ENCODE measurements around the gene CLRN2.
"Not testable (repeated sequence)": the region's sequence is repeated elsewhere in the genome, so short reads cannot be mapped to it uniquely, and the experiment has no call there.

The CLRN2 gene

DNA sequence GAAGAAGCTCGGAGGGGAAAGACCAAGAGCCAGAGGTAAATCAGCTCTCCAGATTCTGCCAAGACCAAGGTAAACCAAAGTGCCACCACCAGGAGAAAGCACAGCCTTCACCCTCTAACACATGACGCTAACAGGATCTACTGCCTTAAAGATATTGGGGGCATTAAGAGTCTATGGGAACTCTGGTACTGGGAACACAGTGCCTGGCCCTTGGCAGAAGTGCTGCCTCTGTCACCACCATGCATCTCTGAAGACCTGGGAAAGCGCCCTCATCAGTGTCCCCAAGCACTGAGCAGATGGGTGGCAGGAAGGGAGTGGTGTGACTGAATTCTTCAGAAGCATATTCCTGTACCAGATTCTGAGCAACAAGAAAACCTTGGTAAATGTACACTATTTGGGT, 4.4 kb upstream of the CLRN2 start:
- DNase-seq = no peak

- no peak for DNase-seq
Observed at GRCh38 chr4:17511051-17511450, 3.9 kb upstream of the CLRN2 start.

DNA sequence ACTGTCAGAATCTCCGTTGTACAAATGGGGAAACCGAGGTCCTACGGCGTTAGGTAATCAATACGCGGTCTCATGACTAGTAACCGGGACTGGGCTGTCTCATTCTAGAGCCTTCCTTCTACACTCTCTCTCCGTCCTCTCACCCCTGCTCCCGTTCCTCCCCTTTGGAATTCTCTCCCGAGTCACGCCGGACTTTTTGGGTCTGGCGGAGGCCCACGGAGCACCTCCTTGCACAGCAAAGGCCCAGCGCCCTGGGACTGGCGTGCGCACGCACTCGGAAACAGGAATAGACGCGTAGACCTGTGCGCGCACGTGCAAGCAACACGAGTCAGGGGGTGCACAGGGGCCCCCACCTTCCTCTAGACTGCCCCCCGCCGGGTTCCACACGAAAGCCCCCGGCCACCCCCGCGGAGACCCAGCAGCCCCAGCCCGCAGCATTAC, 3.4 kb upstream of the CLRN2 start:
- no peak for DNase-seq

DNA sequence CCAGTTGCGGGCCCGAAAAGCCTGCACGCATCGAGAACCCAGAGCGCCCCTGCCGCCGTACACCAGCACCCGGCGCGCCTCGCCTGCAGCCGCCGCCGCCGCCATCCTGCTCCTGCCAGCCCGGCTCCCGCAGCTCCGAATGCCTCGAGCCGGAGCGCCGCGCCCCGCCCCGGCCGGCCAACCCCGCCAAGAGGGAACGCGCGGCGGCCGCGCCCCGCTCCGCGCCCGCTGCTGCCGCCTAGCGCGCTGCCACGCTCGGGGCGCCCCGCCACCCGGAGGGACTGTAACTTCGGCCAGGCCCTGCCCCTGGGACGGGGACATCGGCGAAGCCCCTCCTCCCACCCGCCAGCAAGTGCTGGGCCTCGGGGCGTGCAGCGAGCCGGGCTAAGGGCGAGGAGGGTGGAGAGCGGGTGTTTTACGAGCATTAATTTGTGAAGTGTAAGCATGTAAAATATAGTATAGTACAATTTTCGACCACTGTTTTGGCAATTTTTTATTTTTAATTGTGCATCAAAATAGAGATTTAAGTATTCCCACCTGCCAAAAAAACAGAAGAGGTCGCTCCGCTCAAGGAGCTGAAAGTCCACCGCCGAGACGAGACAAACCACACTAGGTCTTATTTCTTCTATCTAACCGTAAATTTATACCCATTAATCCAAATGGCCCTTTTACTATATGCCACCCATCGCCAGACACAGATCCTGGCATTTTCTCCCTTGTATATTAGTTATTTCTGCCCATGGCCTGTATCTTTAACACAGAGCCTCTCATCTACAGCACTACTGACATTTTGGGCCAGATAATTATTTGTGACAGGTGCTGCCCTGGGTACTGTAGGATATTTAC, 2.8 kb upstream of the CLRN2 start, which contains the start of gene QDPR:
Gene QDPR, minus strand, starts transcription at position 141 of the 846 bp plus-strand sequence. Its CDS starts 36 bp downstream, at position 105.
- DNase-seq = peak; percentile 35

DNA sequence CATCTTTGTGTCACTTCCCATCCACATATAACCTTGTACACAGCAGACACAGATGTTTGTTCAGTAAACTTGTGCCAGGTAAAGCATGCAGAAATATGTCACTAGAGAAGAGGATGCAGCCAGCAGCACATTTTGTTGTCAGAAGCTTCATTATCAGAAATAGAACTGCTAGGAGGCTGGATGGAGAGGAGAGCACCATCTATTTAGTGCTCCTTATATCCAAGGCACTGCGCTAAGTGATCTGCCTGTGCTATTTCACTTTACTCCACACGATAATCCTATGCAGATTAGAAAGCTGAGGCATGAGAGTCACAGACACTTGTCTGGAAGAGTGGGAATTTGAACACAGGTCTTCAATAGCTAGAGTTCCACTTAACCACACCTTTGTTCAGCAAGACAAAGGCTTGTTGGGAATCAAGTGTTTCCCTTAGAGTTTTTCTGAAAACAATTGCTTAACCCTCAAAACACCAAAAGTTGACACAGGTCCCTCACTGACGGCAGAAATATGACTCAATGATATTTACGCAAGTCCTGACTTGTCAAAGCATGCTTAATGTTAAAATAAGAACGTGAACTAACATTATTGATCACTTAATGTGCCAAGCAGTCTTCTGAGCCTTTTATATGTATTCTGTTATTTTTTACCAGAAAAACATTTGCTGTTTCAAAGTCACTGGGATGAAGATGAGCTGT, 1.8 kb upstream of the CLRN2 start:
- DNase-seq = no peak

DNA sequence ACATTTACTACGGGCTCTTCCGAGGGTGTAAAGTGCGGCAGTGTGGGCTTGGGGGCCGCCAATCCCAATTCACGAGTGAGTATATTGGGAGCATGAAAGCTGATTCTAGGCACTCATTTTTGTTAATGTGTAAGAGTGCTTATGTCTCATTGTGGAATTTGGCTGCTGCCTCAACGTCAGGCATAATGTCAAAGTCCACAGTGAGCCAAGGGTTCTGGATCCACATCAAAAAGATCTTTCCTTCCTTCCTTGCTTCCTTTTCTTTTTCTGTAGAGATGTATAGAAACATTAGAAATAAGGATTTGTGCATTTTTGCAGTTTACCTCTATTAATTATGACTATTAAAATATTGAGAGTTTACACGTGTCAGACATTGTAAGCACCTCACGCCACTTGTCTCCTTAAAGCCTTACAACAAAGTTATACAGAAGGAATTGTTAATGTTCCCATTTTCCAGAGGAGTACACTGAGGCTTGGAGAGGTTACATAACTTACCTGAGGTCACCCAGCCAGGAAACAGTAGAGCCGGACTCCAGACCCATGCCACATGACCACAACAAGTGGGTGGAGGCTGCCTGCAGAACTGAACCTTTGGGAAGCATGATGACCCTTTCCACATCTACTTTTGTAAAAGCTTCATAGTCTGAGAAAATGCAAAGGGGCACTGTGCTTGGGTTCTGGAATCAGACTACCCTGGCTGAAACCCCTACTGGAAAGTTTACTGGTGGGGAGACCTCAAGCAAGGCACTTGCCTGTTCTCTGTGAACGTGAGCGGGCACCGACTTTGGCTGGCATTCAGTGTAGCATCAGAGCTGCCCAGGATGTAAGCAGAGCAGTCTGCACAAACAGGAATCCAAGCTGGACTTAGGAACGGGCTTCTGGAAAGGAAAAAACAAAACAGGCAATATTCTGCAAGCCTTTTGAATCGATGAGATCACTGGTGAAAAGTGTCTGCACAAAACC, 761 bp downstream of the CLRN2 start:
- no peak for DNase-seq

DNA sequence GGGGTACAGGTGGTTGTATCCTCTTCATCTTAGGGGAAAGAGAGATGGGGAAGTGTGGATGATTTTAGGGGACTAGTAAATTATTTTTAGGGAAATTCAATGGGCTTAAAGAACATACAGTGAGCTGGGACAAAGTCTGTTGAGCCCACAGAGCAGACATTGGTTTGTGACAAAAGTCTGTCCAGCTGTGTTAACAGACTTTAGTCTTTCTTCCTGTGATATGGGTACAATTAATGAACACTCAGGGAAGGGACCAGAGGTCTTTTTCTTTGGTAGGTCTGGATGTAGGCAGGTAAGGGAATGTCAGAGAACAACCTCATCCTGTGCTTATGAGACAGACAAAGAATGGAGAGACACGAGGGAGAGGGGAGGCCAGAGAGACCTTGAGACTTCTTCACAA, 2.0 kb downstream of the CLRN2 start:
- DNase-seq = no peak

- DNase-seq = no peak
Observed at GRCh38 chr4:17517664-17518063, 2.7 kb downstream of the CLRN2 start.

DNA sequence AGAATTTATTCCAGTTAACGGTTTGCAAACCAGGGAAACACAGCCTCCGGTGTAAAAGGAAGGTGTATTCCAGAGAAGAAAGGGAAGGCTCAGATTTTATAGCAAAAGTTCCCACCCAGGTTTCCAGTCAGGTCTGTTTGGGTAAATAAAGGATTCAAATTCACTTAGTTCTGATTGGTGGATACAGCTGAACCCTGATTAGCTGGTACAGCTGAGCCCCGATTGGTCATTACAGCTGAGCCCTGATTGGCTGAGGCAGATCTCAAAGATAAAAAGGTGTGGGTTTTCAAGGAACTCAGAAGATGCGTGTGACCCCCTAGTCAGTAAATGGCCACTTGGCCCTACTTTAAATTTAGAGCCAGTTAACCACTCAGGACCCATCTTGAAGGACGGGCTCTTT, 6.6 kb downstream of the CLRN2 start:
- no peak for DNase-seq

GRCh38 chr4:17523662-17524061, 8.7 kb downstream of the CLRN2 start:
- DNase-seq = no peak

- DNase-seq = no peak
Observed at GRCh38 chr4:17526695-17527477, 11.9 kb downstream of the CLRN2 start.

- no peak for DNase-seq
Observed at GRCh38 chr4:17528551-17529165, 13.7 kb downstream of the CLRN2 start.

DNA sequence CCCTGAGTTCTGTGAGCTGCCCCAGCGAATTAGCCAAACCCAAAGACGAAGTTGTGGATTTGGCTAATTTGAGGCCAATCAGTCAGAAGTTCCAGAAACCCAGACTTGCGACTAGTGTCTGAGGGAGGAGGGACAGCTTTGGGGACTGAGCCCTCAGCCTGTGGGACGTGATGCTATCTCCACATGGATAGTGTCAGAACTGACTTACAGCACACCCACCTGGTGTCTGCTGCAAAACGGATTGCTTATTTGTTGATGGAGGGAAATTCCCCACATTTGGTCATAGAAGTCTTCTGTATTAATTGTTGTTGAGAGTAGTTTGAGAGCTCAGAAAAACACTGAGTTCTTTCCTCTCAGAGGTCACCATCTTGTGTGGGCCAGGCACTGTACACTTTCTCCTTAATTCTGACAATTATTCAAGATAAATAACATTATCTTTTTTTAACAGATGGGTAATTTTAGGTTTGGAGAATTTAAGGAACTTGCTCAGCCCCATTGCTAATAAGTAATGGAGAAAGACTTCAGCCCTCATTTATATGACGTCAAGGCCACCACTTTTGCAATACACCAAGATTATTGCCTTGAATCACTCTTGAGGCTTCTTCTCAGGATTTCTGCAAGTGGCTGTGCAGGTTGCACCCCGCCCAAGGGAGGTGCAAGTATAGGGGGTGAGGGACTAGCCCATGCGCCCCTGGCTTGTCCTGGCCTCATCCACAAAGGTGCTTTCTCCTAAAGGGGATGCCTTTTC, 16.7 kb downstream of the CLRN2 start:
- DNase-seq = no peak

DNA sequence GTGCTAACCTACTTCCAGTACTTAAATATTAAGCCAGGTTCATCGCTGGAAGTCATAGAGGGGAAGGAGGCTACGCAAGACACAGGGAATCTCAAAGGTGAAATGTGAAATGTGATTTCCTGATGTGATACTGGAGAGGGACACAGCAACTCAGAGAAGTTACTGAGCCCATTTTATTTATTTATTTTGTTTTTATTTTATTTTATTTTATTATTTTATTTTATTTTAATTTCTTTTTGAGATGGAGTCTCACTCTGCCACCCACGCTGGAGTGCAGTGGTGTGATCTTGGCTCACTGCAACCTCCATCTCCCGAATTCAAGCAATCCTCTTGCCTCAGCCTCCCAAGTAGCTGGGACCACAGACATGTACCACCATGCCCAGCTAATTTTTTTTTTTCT, 19.7 kb downstream of the CLRN2 start:
- DNase-seq = no peak

DNA sequence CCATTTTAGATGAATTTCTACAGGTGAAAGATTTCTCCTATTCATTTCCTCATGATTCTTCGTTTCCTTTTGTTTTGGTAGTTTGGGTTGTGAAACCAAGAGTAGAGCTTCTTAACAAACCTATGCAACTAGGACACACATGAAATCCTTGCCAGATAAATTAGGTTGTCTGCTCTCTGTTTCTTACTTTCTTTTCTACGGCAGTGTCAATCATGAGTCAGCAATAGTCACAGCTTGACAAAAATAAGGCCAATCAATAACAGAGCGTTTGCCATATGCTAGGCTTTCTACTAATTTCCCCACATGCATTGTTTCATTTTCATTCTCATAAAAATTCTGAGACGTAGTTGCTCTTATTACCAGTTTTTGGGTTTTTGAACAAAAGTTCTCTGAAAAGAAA, 20.3 kb downstream of the CLRN2 start:
- DNase-seq = no peak

- DNase-seq = no peak
Observed at GRCh38 chr4:17535906-17536305, 20.9 kb downstream of the CLRN2 start.

GRCh38 chr4:17537060-17537459, 22.1 kb downstream of the CLRN2 start:
- DNase-seq = not testable (repeated sequence)

DNA sequence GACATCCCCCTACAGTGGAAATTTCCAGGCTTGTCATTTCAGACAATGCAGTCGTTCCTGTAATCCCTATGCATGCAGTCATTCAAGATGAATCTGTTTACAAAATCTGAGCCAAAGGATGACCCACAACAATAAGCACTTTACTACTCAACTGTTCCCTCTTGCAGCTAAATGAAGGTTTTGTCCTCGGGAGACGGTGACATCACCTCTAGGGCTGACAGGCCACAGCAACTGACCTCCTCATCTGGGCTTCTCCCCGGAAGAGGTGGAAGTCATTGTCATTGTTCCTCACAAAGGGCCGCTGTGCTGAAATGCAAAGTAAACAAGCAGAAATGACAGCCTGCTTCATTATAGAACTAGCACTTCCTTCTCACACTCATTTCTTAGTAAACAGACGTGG, 29.2 kb downstream of the CLRN2 start:
- DNase-seq = no peak

- DNase-seq = no peak
Observed at GRCh38 chr4:17544831-17545234, 29.9 kb downstream of the CLRN2 start.

GRCh38 chr4:17545374-17546140, 30.6 kb downstream of the CLRN2 start:
- no peak for DNase-seq

All from DMS79 treated with DMSO at 0.1 percent for 48 hours (cell line).